GM23338 (cell line): ENCODE results near the gene RAB27B. TPM values are rescaled to one million over a fixed set of nuclear protein-coding genes. Genes with fewer than 3 reads are reported as not detected.

Source experiments
- ATAC-seq: fragments of 200-7000 bp; cut with Tn5 transposase; 3 replicates; pipeline ENCODE4 v1.9.1; 2020
- DNase-seq: peaks from one replicate; pipeline ENCODE4 v3.0.0-alpha.2; 2015; ENCODE audit warnings: low spot score
- H2AFZ ChIP-seq: fragments of 200-600 bp; sonication (generic); 2 replicates; pipeline ENCODE4 v1.8.0; 2016; ENCODE audit warnings: antibody characterized with exemption, mild to moderate bottlenecking, moderate library complexity
- H3F3A ChIP-seq: fragments of 200-600 bp; sonication (generic); replicated peaks from 2 replicates; pipeline ENCODE4 v1.8.0; 2017; ENCODE audit warnings: antibody characterized with exemption, mixed run types, low read depth
- H3K27ac ChIP-seq: fragments of 200-600 bp; sonication (generic); 2 replicates; pipeline ENCODE4 v1.6.1; 2016; ENCODE audit warnings: low read depth
- H3K27me3 ChIP-seq: fragments of 200-600 bp; sonication (generic); 2 replicates; pipeline ENCODE4 v1.8.0; 2016; ENCODE audit warnings: mild to moderate bottlenecking, mixed run types, moderate library complexity; ENCODE audit not compliant: insufficient read depth
- H3K36me3 ChIP-seq: fragments of 200-600 bp; sonication (generic); 2 replicates; pipeline ENCODE4 v1.8.0; 2016; ENCODE audit warnings: mild to moderate bottlenecking; ENCODE audit not compliant: insufficient read depth
- H3K4me1 ChIP-seq: fragments of 200-600 bp; sonication (generic); 2 replicates; pipeline ENCODE4 v1.8.0; 2016; ENCODE audit warnings: mild to moderate bottlenecking, moderate library complexity; ENCODE audit not compliant: insufficient read depth
- H3K4me2 ChIP-seq: fragments of 200-600 bp; sonication (generic); 2 replicates; pipeline ENCODE4 v1.7.1; 2017; ENCODE audit warnings: mixed run types
- H3K4me3 ChIP-seq: fragments of 200-600 bp; sonication (generic); 2 replicates; pipeline ENCODE4 v1.6.1; 2016; ENCODE audit warnings: mixed run types
- H3K79me2 ChIP-seq: fragments of 200-600 bp; sonication (generic); replicated peaks from 2 replicates; pipeline ENCODE4 v1.8.0; 2017; ENCODE audit warnings: mild to moderate bottlenecking; ENCODE audit not compliant: insufficient read depth
- H3K9me2 ChIP-seq: fragments of 200-600 bp; sonication (generic); 2 replicates; pipeline ENCODE4 v1.8.0; 2017; ENCODE audit not compliant: insufficient read depth
- H4K20me1 ChIP-seq: fragments of 200-600 bp; sonication (generic); replicated peaks from 2 replicates; pipeline ENCODE4 v1.8.0; 2017; ENCODE audit warnings: mild to moderate bottlenecking; ENCODE audit not compliant: insufficient read depth
- H3K27ac Mint-ChIP-seq: 2 replicates; pipeline ENCODE4 v1.8.0; 2020; ENCODE audit warnings: inconsistent platforms, mild to moderate bottlenecking, moderate library complexity, mixed read lengths
- H3K27me3 Mint-ChIP-seq: 3 replicates; pipeline ENCODE4 v1.8.0; 2022; ENCODE audit warnings: low read depth, mild to moderate bottlenecking, moderate library complexity, mixed read lengths, inconsistent platforms; ENCODE audit not compliant: insufficient read depth, poor library complexity
- H3K36me3 Mint-ChIP-seq: 3 replicates; pipeline ENCODE4 v1.8.0; 2021; ENCODE audit warnings: low read depth, mild to moderate bottlenecking, inconsistent platforms, moderate library complexity, mixed read lengths
- H3K4me1 Mint-ChIP-seq: 3 replicates; pipeline ENCODE4 v1.8.0; 2020; ENCODE audit warnings: mild to moderate bottlenecking, inconsistent platforms, mixed read lengths
- H3K4me3 Mint-ChIP-seq: 3 replicates; pipeline ENCODE4 v1.8.0; 2021; ENCODE audit warnings: moderate library complexity, mild to moderate bottlenecking, inconsistent platforms, mixed read lengths
- H3K9me3 Mint-ChIP-seq: 3 replicates; pipeline ENCODE4 v1.8.0; 2020; ENCODE audit warnings: moderate library complexity, mild to moderate bottlenecking, inconsistent platforms, mixed read lengths
- CREB1 ChIP-seq: fragments of 250-450 bp; sonication (Bioruptor Pico); IDR thresholded peaks from 2 replicates; pipeline ENCODE4 v1.5.0; 2020; ENCODE audit warnings: low read depth, mild to moderate bottlenecking, moderate library complexity
- CTCF ChIP-seq, 2 experiments: fragments of 200-600 bp in 1 of 2; sonication (generic) in 1 of 2; conservative IDR thresholded peaks; 2 replicates each; pipeline versions ENCODE4 v1.5.1 to v1.6.1; 2016 to 2017; ENCODE audit warnings: antibody characterized with exemption in 2 of 2, low read depth in 2 of 2, mild to moderate bottlenecking in 2 of 2, moderate library complexity in 1 of 2
- EZH2 ChIP-seq: fragments of 200-600 bp; sonication (generic); IDR thresholded peaks from one replicate; pipeline ENCODE4 v1.8.0; 2017; ENCODE audit warnings: antibody characterized with exemption, mild to moderate bottlenecking, low read depth; ENCODE audit not compliant: unreplicated experiment
- JUNB ChIP-seq: IDR thresholded peaks from one replicate; pipeline ENCODE4 v1.6.1; 2016; ENCODE audit warnings: antibody characterized with exemption; ENCODE audit not compliant: unreplicated experiment
- NANOG ChIP-seq: IDR thresholded peaks from 2 replicates; pipeline ENCODE4 v1.6.1; 2016; ENCODE audit warnings: antibody characterized with exemption, borderline replicate concordance
- STAT1 ChIP-seq: IDR thresholded peaks from one replicate; pipeline ENCODE4 v1.6.1; 2016; ENCODE audit warnings: antibody characterized with exemption; ENCODE audit not compliant: unreplicated experiment
- ZNF114 ChIP-seq: fragments of 250-450 bp; sonication (Bioruptor Pico); IDR thresholded peaks from 2 replicates; pipeline ENCODE4 v1.5.0; 2020; ENCODE audit warnings: mild to moderate bottlenecking, moderate library complexity
- ZNF331 ChIP-seq: fragments of 250-450 bp; sonication (Bioruptor Pico); IDR thresholded peaks from 2 replicates; pipeline ENCODE4 v1.5.0; 2020; ENCODE audit warnings: low read depth, mild to moderate bottlenecking, moderate library complexity
- polyA plus RNA-seq: library from polyadenylated mRNA; unstranded; fragments of >200 nt; fragmentation: Nextera tagmentation; extraction: Ambion mirVana; gene quantifications from 2 replicates; pipeline ENCODE4 v1.2.1, GENCODE V29; 2016
- total RNA-seq: library from RNA; depleted of rRNA; stranded (reverse); fragments of >200 nt; shearing (Covaris generic); gene quantifications from 2 replicates; pipeline ENCODE4 v1.2.3, GENCODE V29; 2014
- TF ChIP-seq, protein P1 (sequence below): IDR thresholded peaks from one replicate; pipeline ENCODE4 v1.6.1; 2018; ENCODE audit warnings: antibody characterized with exemption; ENCODE audit not compliant: unreplicated experiment

Gene RAB27B
- total and polyA plus RNA-seq, 2 experiments from 2014 or later: 0.13 to 0.56 TPM

GRCh38 chr18:54910161-54910919 is 82.1 kb downstream of the RAB27B start:
- no peaks in the 10 kb centered on the region for H3F3A ChIP-seq
- no peak for ATAC-seq
- no peak overlapping the region for H3K4me3 ChIP-seq
- TF ChIP-seq ZNF331 (CRISPR knock-in tag): no peak
- no peak for TF ChIP-seq EZH2
- no peak for TF ChIP-seq CREB1 (CRISPR knock-in tag)
- TF ChIP-seq NANOG: no peak
- no peak for TF ChIP-seq STAT1
- TF ChIP-seq, protein P1, sequence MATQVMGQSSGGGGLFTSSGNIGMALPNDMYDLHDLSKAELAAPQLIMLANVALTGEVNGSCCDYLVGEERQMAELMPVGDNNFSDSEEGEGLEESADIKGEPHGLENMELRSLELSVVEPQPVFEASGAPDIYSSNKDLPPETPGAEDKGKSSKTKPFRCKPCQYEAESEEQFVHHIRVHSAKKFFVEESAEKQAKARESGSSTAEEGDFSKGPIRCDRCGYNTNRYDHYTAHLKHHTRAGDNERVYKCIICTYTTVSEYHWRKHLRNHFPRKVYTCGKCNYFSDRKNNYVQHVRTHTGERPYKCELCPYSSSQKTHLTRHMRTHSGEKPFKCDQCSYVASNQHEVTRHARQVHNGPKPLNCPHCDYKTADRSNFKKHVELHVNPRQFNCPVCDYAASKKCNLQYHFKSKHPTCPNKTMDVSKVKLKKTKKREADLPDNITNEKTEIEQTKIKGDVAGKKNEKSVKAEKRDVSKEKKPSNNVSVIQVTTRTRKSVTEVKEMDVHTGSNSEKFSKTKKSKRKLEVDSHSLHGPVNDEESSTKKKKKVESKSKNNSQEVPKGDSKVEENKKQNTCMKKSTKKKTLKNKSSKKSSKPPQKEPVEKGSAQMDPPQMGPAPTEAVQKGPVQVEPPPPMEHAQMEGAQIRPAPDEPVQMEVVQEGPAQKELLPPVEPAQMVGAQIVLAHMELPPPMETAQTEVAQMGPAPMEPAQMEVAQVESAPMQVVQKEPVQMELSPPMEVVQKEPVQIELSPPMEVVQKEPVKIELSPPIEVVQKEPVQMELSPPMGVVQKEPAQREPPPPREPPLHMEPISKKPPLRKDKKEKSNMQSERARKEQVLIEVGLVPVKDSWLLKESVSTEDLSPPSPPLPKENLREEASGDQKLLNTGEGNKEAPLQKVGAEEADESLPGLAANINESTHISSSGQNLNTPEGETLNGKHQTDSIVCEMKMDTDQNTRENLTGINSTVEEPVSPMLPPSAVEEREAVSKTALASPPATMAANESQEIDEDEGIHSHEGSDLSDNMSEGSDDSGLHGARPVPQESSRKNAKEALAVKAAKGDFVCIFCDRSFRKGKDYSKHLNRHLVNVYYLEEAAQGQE: no peak
- no peak for TF ChIP-seq ZNF114 (CRISPR knock-in tag)
- no peak for TF ChIP-seq CTCF (conservative IDR thresholded peaks at IDR 0.05; ENCODE audit: low read depth in 2 of 2)
- no peak for TF ChIP-seq JUNB
- no peak overlapping the region for H2AFZ ChIP-seq
- H3K4me2 ChIP-seq: no peak overlapping the region
- no peaks in the 10 kb centered on the region for H3K9me2 ChIP-seq
- DNase-seq: no peak
- no peak overlapping the region for H3K27ac ChIP-seq
- no peaks in the 10 kb centered on the region for H3K36me3 ChIP-seq
- Mint-ChIP-seq H3K4me1 (no peaks in the 10 kb centered on the region), H3K9me3 (peaks cover 7% of the 10 kb centered on the region), H3K27ac (no peak overlapping the region), H3K36me3 (no peaks in the 10 kb centered on the region; the same call in 2 of the 3 replicates), H3K27me3 (peaks cover 1% of the 10 kb centered on the region), H3K4me3 (no peak overlapping the region)
- H4K20me1 ChIP-seq: no peaks in the 10 kb centered on the region
- no peaks in the 10 kb centered on the region for H3K79me2 ChIP-seq
- no peaks in the 10 kb centered on the region for H3K27me3 ChIP-seq
- no peaks in the 10 kb centered on the region for H3K4me1 ChIP-seq

- H3K36me3 Mint-ChIP-seq: no peaks in the 10 kb centered on the region; the same call in 2 of the 3 replicates
- Histone ChIP-seq H3K9me2 (0 out of 2 replicates have a peak, but pooled peaks cover 3% of the 10 kb centered on the region), H3K27me3 (no peaks in the 10 kb centered on the region), H3K4me1 (no peaks in the 10 kb centered on the region), H3K79me2 (no peaks in the 10 kb centered on the region), H3K4me3 (no peak overlapping the region), H3F3A (no peaks in the 10 kb centered on the region), H3K4me2 (no peak overlapping the region), H4K20me1 (no peaks in the 10 kb centered on the region), H3K36me3 (no peaks in the 10 kb centered on the region), H2AFZ (no peak overlapping the region), H3K27ac (no peak overlapping the region)
- TF ChIP-seq CREB1 (CRISPR knock-in tag): no peak
- peaks cover 7% of the 10 kb centered on the region for H3K9me3 Mint-ChIP-seq
- H3K4me1 Mint-ChIP-seq: no peaks in the 10 kb centered on the region
- peaks cover 2% of the 10 kb centered on the region for H3K27me3 Mint-ChIP-seq
- ATAC-seq (no peak), DNase-seq (no peak)
- no peak overlapping the region for H3K4me3 Mint-ChIP-seq
- H3K27ac Mint-ChIP-seq: no peak overlapping the region
Measured at GRCh38 chr18:54911551-54911950, 83.3 kb downstream of the RAB27B start.
